HuH-7 (cell line): ENCODE results near the gene HLA-DOB.

ENCODE experiments used
- DNase-seq: peaks from one replicate; pipeline ENCODE4 v3.0.0; 2011; ENCODE audit warnings: low spot score

Gene HLA-DOB

GRCh38 chr6:32816746-32817204 is at the start of gene HLA-DOB:
Gene HLA-DOB, minus strand, starts transcription at chr6:32817002. Its CDS starts 51 bp downstream, at chr6:32816951.
- no peak for DNase-seq

DNA sequence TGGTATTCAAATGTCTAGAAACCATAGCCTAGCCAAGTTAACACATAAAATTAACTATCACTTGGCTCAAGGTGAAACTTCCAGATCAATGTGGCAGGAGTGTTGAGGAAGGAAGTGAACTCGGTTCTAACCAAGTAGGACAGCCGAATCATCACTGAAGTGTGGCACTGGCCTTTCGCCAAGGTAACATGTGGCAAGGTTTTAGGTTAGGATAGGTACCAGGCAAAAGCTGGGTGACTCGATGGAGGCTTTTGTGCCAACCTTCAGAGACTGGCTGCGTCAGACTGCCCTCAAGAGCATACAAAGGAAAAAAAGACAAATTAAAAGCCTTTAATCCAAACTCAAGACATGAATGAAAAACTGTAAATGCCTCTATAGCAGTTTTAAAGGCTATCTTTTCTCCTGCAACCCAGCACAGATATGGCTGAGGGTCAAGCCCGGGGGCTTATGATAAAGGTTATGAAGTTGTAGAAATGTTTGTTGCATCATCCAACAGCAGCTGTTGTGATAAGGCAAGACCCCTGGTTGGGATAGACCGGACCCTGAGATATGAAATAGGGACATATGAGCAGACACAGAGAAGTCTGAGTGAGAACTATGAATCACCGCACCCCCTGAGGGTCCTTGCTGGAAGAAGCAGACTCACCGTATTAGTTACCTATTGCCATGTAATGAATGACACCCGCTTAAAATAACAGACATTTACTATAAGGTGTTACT is 49.1 kb upstream of the HLA-DOB start:
- no peak for DNase-seq

- DNase-seq = no peak
Measured at GRCh38 chr6:32862725-32863124, 45.9 kb upstream of the HLA-DOB start.

DNA sequence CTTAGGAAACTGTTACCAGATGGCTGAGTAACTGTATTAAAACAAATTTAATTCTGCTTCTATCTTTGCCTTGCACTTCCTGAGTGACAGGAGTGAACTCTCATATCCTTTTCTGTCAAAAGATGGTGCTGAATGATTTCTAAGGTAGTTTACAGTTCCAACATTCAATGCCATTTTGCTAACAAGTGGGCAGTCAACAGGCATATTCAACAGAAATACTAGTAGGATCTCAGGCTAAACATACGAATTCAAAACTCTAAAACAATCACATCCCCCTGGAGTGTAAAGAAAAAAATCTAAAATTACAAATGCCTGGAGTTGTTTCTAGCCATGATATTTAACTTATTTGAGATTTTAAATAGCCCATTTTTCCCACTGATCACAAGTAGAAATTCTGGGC is 43.9 kb upstream of the HLA-DOB start:
- DNase-seq = no peak

- DNase-seq = no peak
Measured at GRCh38 chr6:32858194-32858593, 41.4 kb upstream of the HLA-DOB start.

GRCh38 chr6:32857156-32857891 is 40.5 kb upstream of the HLA-DOB start:
- DNase-seq = no peak

DNA sequence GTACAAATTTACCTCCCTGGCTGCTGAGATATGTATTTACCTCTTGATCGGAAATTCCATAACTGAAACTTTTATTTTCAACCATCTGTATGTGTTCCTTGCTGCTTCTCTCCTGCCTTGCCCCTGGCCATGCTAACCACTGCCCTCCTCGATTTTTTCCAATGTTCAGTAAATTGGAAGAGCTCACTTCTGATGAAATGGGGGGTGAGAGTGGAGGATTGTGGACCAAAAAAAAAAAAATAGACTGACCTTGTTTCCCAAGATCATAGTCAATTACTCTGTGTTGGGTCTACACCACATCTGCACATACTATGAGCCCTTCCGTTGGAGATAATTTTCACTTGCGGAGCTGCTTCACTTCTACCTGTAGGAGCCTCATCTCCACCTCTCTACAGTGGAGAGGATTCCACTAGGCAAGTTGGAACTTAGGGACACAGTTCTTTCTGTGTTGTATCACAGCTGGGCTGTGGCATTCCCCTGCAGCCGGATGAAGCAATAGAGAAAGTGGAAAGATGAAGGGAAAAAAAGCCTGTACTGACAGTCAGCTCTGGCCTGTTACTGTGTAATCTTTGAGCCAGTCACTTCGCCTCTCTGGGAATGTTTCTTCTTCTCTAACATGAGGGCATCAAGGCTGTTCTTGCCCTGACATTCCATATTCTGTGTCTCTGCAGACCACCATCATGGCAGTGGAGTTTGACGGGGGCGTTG is 38.8 kb upstream of the HLA-DOB start:
- no peak for DNase-seq

DNA sequence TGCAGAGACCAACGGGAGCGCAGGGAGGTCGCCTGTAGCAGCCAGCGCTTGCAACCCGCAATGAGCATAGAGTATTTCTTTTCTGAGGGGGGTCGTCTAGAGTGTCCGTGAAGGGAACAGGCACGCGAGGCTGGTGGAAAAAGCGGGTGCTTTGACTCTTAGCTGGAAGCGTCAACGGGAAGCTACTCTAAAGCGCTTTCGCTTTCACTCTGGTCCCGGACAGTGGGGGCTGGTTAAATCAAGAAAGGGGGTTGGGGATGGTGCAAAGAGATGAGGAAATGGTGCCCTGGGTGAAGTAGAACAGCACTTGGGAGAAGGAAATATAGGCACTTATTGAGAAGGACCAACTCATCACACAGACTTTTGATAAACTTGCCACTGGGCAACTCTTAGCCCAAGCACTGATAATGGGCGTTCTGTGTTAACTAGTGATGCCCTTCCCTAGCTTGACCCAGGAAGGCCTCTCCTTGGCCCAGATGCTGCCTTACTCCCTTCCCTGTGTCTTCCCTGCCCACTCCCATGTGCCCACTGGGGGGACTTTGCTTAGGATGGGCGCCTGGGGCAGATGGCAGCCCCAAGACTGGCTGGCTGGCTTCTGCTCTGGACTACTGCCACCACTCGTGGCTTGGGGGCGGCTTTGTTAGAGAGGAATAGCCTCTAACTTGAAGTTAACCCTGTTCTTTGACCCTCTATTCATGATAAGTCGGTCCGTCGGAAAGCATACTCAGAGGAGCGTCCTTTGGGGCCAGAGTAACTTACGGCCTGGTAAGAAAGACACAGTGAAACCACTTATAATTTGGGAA is 37.8 kb upstream of the HLA-DOB start:
- peak; percentile 35 for DNase-seq

DNA sequence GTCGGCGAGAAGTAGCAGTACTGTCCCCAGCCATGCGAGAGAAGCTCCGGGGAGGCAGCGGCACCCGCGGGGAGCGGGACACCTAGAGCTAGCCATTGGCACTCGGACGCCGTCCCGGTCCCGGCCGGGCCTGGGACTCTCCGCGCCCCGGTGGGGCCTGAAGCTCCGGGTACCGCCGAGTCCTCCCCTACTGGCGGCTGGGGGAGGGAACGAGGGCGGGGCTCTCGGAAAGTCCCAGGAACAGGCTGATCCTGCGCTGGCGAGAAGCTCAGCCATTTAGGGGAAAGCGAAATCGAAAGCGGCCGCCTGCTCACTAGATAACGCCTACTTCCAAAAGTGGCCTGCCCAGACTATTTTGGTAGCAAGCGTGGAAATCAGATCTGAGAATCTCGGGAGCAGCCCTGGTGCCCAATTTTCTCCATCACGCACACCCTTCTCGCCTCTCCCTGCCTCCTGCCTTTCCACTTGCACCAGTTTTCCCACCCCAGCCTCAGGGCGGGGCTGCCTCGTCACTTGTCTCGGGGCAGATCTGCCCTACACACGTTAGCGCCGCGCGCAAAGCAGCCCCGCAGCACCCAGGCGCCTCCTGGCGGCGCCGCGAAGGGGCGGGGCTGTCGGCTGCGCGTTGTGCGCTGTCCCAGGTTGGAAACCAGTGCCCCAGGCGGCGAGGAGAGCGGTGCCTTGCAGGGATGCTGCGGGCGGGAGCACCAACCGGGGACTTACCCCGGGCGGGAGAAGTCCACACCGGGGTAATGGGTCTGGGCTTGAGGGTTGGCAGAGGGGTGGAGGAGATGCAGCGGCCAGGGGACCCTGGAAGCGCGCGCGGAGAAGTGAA is 37.0 kb upstream of the HLA-DOB start, which contains the start of the genes PSMB9 and TAP1:
PSMB9 (plus strand) TSS at position 652 of the 835 bp plus-strand sequence; CDS start at position 690, 38 bp downstream.
TAP1 (minus strand) TSS at position 164 of the 835 bp plus-strand sequence; CDS start at position 96, 68 bp downstream.
- DNase-seq = peak; percentile 82

GRCh38 chr6:32852844-32853540 is 36.2 kb upstream of the HLA-DOB start:
- peak; percentile 27 for DNase-seq

GRCh38 chr6:32852018-32852843 is 35.4 kb upstream of the HLA-DOB start:
- DNase-seq = no peak

DNA sequence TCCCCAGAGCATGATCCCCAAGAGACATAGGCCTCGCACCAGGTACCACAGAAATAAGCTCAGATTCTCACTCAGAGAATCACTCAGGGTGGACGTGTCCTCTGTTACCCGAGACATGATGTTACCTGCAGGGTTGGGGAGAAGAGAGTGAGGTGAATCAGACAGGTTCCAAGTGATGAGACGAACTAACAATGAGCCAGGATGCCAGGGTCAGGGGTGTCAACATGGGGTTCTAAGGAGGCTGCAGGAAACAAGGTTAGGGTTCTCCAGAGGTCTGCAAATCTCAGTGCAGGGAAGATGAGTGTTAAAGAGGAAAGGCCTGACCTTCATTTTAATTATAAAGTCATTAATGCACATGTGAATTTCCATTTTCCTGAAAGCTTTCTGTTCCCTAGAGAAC is 34.2 kb upstream of the HLA-DOB start:
- no peak for DNase-seq

GRCh38 chr6:32849126-32849525 is 32.3 kb upstream of the HLA-DOB start:
- DNase-seq = no peak

GRCh38 chr6:32847795-32848194 is 31.0 kb upstream of the HLA-DOB start:
- no peak for DNase-seq

GRCh38 chr6:32847004-32847403 is 30.2 kb upstream of the HLA-DOB start:
- no peak for DNase-seq

DNA sequence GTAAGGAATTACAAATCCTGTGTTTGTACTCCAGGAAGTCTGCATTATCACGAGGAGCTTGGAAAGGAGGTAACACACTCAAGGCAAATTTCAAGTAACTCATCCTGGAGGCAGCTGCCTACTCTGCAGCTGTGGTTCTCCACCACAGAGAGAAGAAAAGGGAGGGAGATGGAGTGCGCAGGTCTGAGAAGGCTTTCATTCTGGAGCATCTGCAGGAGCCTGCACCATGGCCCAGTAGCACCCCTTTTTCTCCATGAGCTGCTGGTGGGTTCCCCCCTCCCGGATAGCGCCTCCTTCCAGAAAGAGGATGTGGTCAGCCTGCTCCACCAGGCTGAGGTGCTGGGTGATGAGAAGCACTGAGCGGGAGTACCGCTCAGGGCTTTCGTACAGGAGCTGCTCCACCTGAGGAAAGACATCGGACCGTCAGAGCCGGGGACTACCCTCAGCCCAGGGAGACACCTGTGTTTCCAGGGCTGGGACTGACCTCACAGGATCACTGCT is 28.6 kb upstream of the HLA-DOB start:
- DNase-seq = no peak

- no peak for DNase-seq
Measured at GRCh38 chr6:32844839-32845383, 28.1 kb upstream of the HLA-DOB start.

- DNase-seq = peak; percentile 86
Measured at GRCh38 chr6:32843979-32844838, 27.4 kb upstream of the HLA-DOB start, which contains the start of gene PSMB8. Gene PSMB8, minus strand, starts transcription at chr6:32844047. Its CDS starts 51 bp downstream, at chr6:32843996.
